ENCODE results near the gene MRPL32.

MRPL32 gene

GRCh38 chr7:42972699-42973500 lies 40.7 kb downstream of the MRPL32 start:
- DNase-seq (ENCODE audit: insufficient read length, low spot score) = no peak
- FAIRE-seq = no peak
- no peak for TF ChIP-seq CTCF (IDR thresholded peaks at IDR 0.05; ENCODE audit: insufficient read depth, missing control alignments)

- no peak for FAIRE-seq
- no peak for DNase-seq (ENCODE audit: insufficient read length, low spot score)
- TF ChIP-seq CTCF (IDR thresholded peaks at IDR 0.05; ENCODE audit: insufficient read depth, missing control alignments) = no peak
These were observed 44.2 kb downstream of the MRPL32 start for GRCh38 chr7:42976371-42976770.

- TF ChIP-seq CTCF (IDR thresholded peaks at IDR 0.05; ENCODE audit: insufficient read depth, missing control alignments) = no peak
- no peak for FAIRE-seq
These were observed 46.3 kb downstream of the MRPL32 start for GRCh38 chr7:42978496-42978895.

GRCh38 chr7:42980084-42980483 lies 47.9 kb downstream of the MRPL32 start:
- FAIRE-seq = no peak
- no peak for DNase-seq (ENCODE audit: insufficient read length, low spot score)
- TF ChIP-seq CTCF (IDR thresholded peaks at IDR 0.05; ENCODE audit: insufficient read depth, missing control alignments) = no peak

More at GRCh38 chr7:42978496-42978895, 46.3 kb downstream of the MRPL32 start:
- DNase-seq (ENCODE audit: insufficient read length, low spot score) = no peak

GRCh38 chr7:42980514-42980913 lies 48.3 kb downstream of the MRPL32 start:
- no peak for FAIRE-seq
- DNase-seq (ENCODE audit: insufficient read length, low spot score) = no peak
- TF ChIP-seq CTCF (IDR thresholded peaks at IDR 0.05; ENCODE audit: insufficient read depth, missing control alignments) = no peak

- TF ChIP-seq CTCF (IDR thresholded peaks at IDR 0.05; ENCODE audit: insufficient read depth, missing control alignments) = no peak
- no peak for DNase-seq (ENCODE audit: insufficient read length, low spot score)
- no peak for FAIRE-seq
These were observed 49.4 kb downstream of the MRPL32 start for GRCh38 chr7:42981601-42982000.

GRCh38 chr7:42982604-42983115 lies 50.5 kb downstream of the MRPL32 start:
- DNase-seq (ENCODE audit: insufficient read length, low spot score) = no peak
- FAIRE-seq = no peak
- no peak for TF ChIP-seq CTCF (IDR thresholded peaks at IDR 0.05; ENCODE audit: insufficient read depth, missing control alignments)

All from D721Med (cell line).